Caco-2 (cell line): ENCODE results near the gene BEST3. TPM values are rescaled to one million over a fixed set of nuclear protein-coding genes. Genes with fewer than 3 reads are reported as not detected.

Experiments
- BruUV-seq: library from RNA; stranded (reverse); fragments of 400-500 nt; replicated peaks from 2 replicates; lab custom pipeline; 2021; lab: Mats Ljungman, UMichigan
- CTCF ChIA-PET: fragments of 300-600 bp; sonication (Branson Sonifier 250); formaldehyde crosslinking; loops from one replicate; lab custom pipeline; 2022; ENCODE audit warnings: antibody characterized with exemption; lab: Charles Lee
- POLR2A ChIA-PET: fragments of 300-600 bp; sonication (Branson Sonifier 250); formaldehyde crosslinking; loops from one replicate; lab custom pipeline; 2022; ENCODE audit warnings: antibody characterized with exemption; lab: Charles Lee
- DNase-seq, 2 experiments: peaks; one replicate each; pipeline versions ENCODE4 v3.0.0 to v3.0.0-alpha.2; 2020 to 2022
- H3K27me3 ChIP-seq: replicated peaks from 2 replicates; pipeline ENCODE4 v1.6.0; 2011; ENCODE audit warnings: low read length; ENCODE audit not compliant: control insufficient read depth, insufficient read depth
- H3K36me3 ChIP-seq: 2 replicates; pipeline ENCODE4 v1.5.1; 2011; ENCODE audit warnings: low read length; ENCODE audit not compliant: control insufficient read depth, insufficient read depth
- H3K4me1 ChIP-seq: fragments of 250-450 bp; sonication (Bioruptor Pico); 2 replicates; pipeline ENCODE4 v1.5.1; 2020; ENCODE audit warnings: mild to moderate bottlenecking
- H3K4me3 ChIP-seq: 2 replicates; pipeline ENCODE4 v1.5.1; 2011; ENCODE audit warnings: low read depth, mild to moderate bottlenecking, control low read depth, low read length
- H3K9me3 ChIP-seq: fragments of 250-450 bp; sonication (Bioruptor Pico); 2 replicates; pipeline ENCODE4 v1.5.1; 2020; ENCODE audit warnings: mild to moderate bottlenecking, moderate library complexity
- H3K27ac Mint-ChIP-seq: one replicate; pipeline ENCODE4 v1.8.0; 2022; ENCODE audit warnings: mixed read lengths; ENCODE audit not compliant: unreplicated experiment
- H3K27me3 Mint-ChIP-seq: one replicate; pipeline ENCODE4 v1.8.0; 2022; ENCODE audit warnings: mixed read lengths; ENCODE audit not compliant: insufficient read depth, unreplicated experiment
- H3K36me3 Mint-ChIP-seq: one replicate; pipeline ENCODE4 v1.8.0; 2022; ENCODE audit warnings: mild to moderate bottlenecking, mixed read lengths; ENCODE audit not compliant: insufficient read depth, unreplicated experiment
- H3K4me1 Mint-ChIP-seq: one replicate; pipeline ENCODE4 v1.8.0; 2022; ENCODE audit warnings: low read depth, mixed read lengths; ENCODE audit not compliant: unreplicated experiment
- H3K4me3 Mint-ChIP-seq: one replicate; pipeline ENCODE4 v1.8.0; 2022; ENCODE audit warnings: mild to moderate bottlenecking, moderate library complexity, mixed read lengths; ENCODE audit not compliant: unreplicated experiment
- H3K9me3 Mint-ChIP-seq: one replicate; pipeline ENCODE4 v1.8.0; 2022; ENCODE audit warnings: mixed read lengths; ENCODE audit not compliant: unreplicated experiment
- intact Hi-C: fragments of 100-400 bp; cut with micrococcal nuclease; formaldehyde crosslinking; loops from one replicate; pipeline ENCODE4 v1.10.0; 2022; ENCODE audit not compliant: unreplicated experiment
- total RNA-seq: library from RNA; stranded (reverse); gene quantifications from 2 replicates; pipeline ENCODE4 v1.2.3, GENCODE V29; 2022
- TF ChIP-seq, protein P1 (sequence below), 2 experiments: fragments of 200-600 bp in 1 of 2; IDR thresholded peaks; 1 replicate in 1 of 2; 2 replicates in 1 of 2; pipeline versions ENCODE4 v1.5.1 to v1.8.0; 2011 to 2022; ENCODE audit warnings: antibody characterized with exemption in 1 of 2, control low read depth in 1 of 2, inconsistent platforms in 1 of 2, low read depth in 1 of 2, low read length in 1 of 2, mild to moderate bottlenecking in 1 of 2, moderate library complexity in 1 of 2; ENCODE audit not compliant: insufficient read depth in 1 of 2, severe bottlenecking in 1 of 2, unreplicated experiment in 1 of 2

The BEST3 gene
- total RNA-seq, 1 experiment from 2014 or later: 1.3 TPM

DNA sequence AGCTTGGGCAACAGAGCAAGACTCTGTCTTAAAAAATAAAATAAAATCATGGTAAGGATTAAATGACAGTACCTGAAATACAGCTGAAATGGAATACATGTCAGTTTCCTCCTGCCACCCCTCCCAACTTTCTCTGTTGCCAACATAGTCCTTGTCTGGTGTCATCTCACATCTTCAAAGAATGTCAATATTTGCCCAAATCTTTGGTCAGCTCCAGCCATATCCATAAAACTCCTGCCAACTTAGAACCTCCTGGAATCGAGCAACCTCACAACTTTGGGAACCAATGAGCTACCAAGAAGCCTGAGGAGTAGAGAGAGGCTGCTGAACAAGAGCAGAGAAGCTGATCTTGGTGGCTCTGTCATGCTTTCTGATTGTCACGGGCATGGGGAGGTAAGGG is 77.6 kb downstream of the BEST3 start:
- no peak for DNase-seq
- Mint-ChIP-seq H3K27ac (no peak overlapping the region), H3K36me3 (no peaks in the 10 kb centered on the region), H3K9me3 (peaks cover 9% of the 10 kb centered on the region), H3K27me3 (no peaks in the 10 kb centered on the region), H3K4me3 (no peak overlapping the region), H3K4me1 (peaks cover 11% of the 10 kb centered on the region)
- no peaks in the 10 kb centered on the region for H3K27me3 ChIP-seq
- no peaks in the 10 kb centered on the region for H3K36me3 ChIP-seq
- 0 out of 2 replicates have a peak, but pooled peaks cover 2% of the 10 kb centered on the region for H3K9me3 ChIP-seq
- ChIA-PET POLR2A (no interaction called here), CTCF (no interaction called here)
- intact Hi-C loops: no loop called here
- no TSS peak for BruUV-seq
- H3K4me3 ChIP-seq: no peak overlapping the region
- TF ChIP-seq, protein P1, sequence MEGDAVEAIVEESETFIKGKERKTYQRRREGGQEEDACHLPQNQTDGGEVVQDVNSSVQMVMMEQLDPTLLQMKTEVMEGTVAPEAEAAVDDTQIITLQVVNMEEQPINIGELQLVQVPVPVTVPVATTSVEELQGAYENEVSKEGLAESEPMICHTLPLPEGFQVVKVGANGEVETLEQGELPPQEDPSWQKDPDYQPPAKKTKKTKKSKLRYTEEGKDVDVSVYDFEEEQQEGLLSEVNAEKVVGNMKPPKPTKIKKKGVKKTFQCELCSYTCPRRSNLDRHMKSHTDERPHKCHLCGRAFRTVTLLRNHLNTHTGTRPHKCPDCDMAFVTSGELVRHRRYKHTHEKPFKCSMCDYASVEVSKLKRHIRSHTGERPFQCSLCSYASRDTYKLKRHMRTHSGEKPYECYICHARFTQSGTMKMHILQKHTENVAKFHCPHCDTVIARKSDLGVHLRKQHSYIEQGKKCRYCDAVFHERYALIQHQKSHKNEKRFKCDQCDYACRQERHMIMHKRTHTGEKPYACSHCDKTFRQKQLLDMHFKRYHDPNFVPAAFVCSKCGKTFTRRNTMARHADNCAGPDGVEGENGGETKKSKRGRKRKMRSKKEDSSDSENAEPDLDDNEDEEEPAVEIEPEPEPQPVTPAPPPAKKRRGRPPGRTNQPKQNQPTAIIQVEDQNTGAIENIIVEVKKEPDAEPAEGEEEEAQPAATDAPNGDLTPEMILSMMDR (IDR thresholded peaks at IDR 0.05; ENCODE audit: insufficient read depth in 1 of 2, low read depth in 1 of 2, low read length in 1 of 2, severe bottlenecking in 1 of 2, unreplicated experiment in 1 of 2): no peak
- no peaks in the 10 kb centered on the region for H3K4me1 ChIP-seq

DNA sequence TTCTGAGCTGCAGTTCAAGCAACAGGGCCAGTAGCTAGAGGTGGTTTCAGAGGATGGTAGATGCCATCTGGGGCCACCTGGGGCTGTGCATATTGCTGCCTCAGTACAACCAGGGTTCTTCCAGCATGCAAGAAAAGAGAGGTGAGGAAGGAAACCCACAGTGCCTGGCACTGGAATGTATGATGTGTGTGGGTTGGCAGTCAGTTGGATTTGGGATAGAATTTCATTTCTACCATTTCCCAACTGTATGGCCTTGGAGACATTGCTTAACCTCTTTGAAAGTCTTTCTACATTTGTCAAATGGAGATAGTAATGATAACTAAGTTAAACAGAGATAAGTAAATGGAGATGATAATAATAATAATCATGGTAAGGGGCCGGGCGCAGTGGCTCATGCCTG is 78.2 kb downstream of the BEST3 start:
- intact Hi-C loops: no loop called here
- Histone ChIP-seq H3K9me3 (0 out of 2 replicates have a peak, but pooled peaks cover 2% of the 10 kb centered on the region), H3K4me3 (no peak overlapping the region), H3K4me1 (no peaks in the 10 kb centered on the region), H3K27me3 (no peaks in the 10 kb centered on the region), H3K36me3 (no peaks in the 10 kb centered on the region)
- Mint-ChIP-seq H3K36me3 (no peaks in the 10 kb centered on the region), H3K27me3 (no peaks in the 10 kb centered on the region), H3K9me3 (peaks cover 9% of the 10 kb centered on the region), H3K4me1 (peaks cover 11% of the 10 kb centered on the region), H3K4me3 (no peak overlapping the region), H3K27ac (no peak overlapping the region)
- no TSS peak for BruUV-seq
- DNase-seq: no peak
- POLR2A ChIA-PET: no interaction called here
- TF ChIP-seq, protein P1 (IDR thresholded peaks at IDR 0.05; ENCODE audit: insufficient read depth in 1 of 2, low read depth in 1 of 2, low read length in 1 of 2, severe bottlenecking in 1 of 2, unreplicated experiment in 1 of 2): no peak
- CTCF ChIA-PET: no interaction called here

DNA sequence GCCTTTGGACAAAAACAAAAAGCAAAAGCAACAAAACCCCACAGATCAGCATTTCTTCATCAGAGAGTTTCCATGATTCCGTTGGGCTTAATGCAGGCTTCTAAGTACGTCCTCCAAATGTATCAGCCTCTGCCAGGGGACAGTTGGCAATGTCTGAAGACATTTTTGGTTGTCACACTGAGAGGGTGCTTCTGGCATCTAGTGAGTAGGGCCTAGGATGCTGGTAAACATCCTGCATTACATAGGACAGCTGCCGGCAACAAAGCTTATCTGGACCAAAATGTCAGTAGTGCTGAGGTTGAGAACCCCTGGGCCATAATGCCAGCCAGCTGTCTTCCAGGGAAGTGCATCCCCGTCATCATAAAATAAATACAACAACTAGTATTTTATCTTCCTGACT is 79.0 kb downstream of the BEST3 start:
- 0 out of 2 replicates have a peak, but pooled peaks cover 2% of the 10 kb centered on the region for H3K9me3 ChIP-seq
- Mint-ChIP-seq H3K4me3 (no peak overlapping the region), H3K27ac (no peak overlapping the region), H3K4me1 (peaks cover 11% of the 10 kb centered on the region), H3K9me3 (peaks cover 17% of the 10 kb centered on the region), H3K36me3 (no peaks in the 10 kb centered on the region), H3K27me3 (no peaks in the 10 kb centered on the region)
- intact Hi-C loops: no loop called here
- CTCF ChIA-PET: no interaction called here
- BruUV-seq: no TSS peak
- no peaks in the 10 kb centered on the region for H3K4me1 ChIP-seq
- H3K4me3 ChIP-seq: no peak overlapping the region
- POLR2A ChIA-PET: no interaction called here
- no peaks in the 10 kb centered on the region for H3K36me3 ChIP-seq
- H3K27me3 ChIP-seq: no peaks in the 10 kb centered on the region
- TF ChIP-seq, protein P1 (IDR thresholded peaks at IDR 0.05; ENCODE audit: insufficient read depth in 1 of 2, low read depth in 1 of 2, low read length in 1 of 2, severe bottlenecking in 1 of 2, unreplicated experiment in 1 of 2): no peak
- DNase-seq: no peak
